Sigmoid colon (tissue), 4 donors: ENCODE results near the gene ZNF610.

Source experiments
- CTCF ChIP-seq, 4 experiments: fragments of 450-650 bp in 3 of 4; fragments of 200-600 bp in 1 of 4; IDR thresholded peaks; one replicate each; pipeline ENCODE4 v1.5.1; 2016 to 2019; ENCODE audit warnings: antibody characterized with exemption in 4 of 4, mild to moderate bottlenecking in 3 of 4, moderate library complexity in 2 of 4
- EP300 ChIP-seq, 4 donors: sonication (generic); formaldehyde crosslinking; IDR thresholded peaks; one replicate each; pipeline ENCODE4 v1.6.1; 2017; ENCODE audit warnings: antibody characterized with exemption in 4 of 4
- POLR2A ChIP-seq, 2 donors: fragments of 450-650 bp; IDR thresholded peaks; one replicate each; pipeline ENCODE4 v1.6.1; 2016; ENCODE audit warnings: antibody characterized with exemption in 2 of 2, mild to moderate bottlenecking in 2 of 2, moderate library complexity in 2 of 2
- POLR2AphosphoS5 ChIP-seq, 4 donors: sonication (generic); formaldehyde crosslinking; IDR thresholded peaks; one replicate each; pipeline ENCODE4 v1.6.1; 2017; ENCODE audit warnings: antibody characterized with exemption in 4 of 4

GRCh38 chr19:52336117-52336790 lies at the start of gene ZNF610:
- TF ChIP-seq POLR2A (IDR thresholded peaks at IDR 0.05) (peak; percentile 21 to 40), CTCF (IDR thresholded peaks at IDR 0.05) (no peak), POLR2AphosphoS5 (IDR thresholded peaks at IDR 0.05) (peak; percentile 56 to 87 (median 84)), EP300 (IDR thresholded peaks at IDR 0.05) (peak in 1 of 4 donors; percentile 19)
